Measurements from ENCODE around the gene CHST15. TPM values are rescaled to one million over a fixed set of nuclear protein-coding genes. Genes with fewer than 3 reads are reported as not detected.

CHST15 gene
- total RNA-seq, 4 donors from 2014 or later, result 16.8 to 75.6 (median 26.3) TPM

DNA sequence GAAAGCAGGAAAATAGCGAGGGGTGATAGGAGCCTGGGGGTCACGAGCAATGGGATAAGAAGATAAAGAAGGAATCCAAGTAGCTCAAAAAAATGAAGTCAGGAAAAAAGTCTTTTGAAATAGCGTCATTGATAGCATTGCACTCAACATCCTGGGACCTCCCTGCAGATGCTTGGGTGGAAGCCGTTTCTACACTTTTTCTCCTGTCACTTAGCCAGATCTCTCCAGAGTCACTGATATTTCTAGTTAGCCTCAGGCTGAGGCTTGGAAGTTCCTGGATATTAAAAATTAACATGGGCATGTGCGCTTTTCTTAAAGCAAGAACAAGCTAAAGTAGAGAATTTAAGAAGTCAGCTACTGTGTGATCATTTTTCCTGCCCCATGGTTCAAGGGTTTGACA lies 39.5 kb upstream of the CHST15 start:
- TF ChIP-seq, protein P1, sequence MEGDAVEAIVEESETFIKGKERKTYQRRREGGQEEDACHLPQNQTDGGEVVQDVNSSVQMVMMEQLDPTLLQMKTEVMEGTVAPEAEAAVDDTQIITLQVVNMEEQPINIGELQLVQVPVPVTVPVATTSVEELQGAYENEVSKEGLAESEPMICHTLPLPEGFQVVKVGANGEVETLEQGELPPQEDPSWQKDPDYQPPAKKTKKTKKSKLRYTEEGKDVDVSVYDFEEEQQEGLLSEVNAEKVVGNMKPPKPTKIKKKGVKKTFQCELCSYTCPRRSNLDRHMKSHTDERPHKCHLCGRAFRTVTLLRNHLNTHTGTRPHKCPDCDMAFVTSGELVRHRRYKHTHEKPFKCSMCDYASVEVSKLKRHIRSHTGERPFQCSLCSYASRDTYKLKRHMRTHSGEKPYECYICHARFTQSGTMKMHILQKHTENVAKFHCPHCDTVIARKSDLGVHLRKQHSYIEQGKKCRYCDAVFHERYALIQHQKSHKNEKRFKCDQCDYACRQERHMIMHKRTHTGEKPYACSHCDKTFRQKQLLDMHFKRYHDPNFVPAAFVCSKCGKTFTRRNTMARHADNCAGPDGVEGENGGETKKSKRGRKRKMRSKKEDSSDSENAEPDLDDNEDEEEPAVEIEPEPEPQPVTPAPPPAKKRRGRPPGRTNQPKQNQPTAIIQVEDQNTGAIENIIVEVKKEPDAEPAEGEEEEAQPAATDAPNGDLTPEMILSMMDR (IDR thresholded peaks at IDR 0.05; ENCODE audit: low read depth), result no peak

DNA sequence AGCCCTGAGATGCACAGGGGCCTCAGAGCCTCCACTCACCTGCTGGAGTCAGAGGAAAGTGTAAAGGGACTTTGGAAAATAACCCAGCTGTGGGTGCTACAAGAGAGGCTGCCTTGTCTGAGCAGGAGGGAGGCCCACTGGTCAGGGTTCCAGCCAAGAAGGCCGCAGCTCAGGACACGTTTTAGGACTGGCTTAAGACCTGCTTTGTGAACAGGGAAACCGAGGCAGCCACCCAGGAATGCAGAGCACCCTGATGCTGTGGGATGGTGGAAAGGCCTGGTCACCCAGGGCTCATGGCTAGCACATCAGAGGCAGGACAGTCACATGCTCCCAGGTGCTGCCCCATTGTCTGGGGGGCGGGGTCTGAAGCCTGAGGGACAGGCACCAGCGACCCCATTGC lies 38.9 kb upstream of the CHST15 start:
- TF ChIP-seq, protein P1 (IDR thresholded peaks at IDR 0.05; ENCODE audit: low read depth), result no peak

DNA sequence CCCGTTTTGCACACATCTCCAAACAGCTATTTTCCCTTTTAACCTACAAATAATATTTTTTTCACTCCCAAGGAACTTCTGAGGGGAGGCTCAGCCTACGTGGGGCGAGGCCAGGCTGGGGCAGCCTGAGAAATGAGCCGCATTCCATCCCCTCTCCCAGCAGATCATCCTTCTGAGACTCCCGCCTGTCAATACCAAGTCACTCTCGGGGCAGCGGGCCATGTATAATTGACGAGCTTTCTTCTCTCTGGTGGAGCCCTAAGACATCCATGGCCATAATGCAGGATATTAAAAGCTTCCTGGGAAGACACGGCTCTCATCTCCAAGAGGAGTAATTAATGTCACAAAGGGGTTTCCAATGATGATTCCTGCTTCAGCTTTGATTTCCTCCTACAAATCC lies 37.8 kb upstream of the CHST15 start:
- TF ChIP-seq, protein P1 (IDR thresholded peaks at IDR 0.05; ENCODE audit: low read depth), result no peak

DNA sequence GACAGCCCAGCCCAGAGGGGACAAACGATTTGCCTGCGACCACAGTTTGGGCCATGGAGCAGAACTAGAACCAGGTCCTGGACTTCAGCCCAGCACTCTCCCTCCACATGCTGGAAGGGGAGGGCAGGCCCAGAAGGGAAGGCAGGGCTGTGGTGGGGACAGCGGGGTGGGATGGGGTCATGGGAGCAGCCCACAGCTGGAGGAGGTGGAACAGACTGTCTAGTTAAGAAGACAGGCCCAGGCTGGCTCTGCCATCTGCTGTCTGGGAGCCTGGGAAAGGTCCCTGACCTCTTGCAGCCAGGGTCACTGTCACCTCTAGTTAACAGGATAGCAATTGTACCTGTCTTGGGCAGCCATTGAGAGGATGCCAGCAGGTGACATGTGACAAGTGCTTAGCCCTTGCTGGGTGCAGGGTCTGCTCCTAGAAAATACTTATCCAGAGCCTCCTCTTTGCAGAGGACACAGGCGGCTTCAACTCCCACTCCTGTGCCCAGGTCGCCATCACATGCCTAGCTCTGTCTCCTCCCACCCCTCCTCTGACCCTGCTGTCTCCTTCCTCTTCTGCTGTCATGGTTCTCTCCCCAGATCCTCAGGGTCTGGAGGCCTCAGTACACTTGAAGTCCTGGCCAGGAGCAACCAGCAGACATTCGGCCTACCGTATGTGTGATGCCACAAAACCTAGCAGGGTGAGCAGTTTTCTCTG lies 37.0 kb upstream of the CHST15 start:
- TF ChIP-seq, protein P1 (IDR thresholded peaks at IDR 0.05; ENCODE audit: low read depth), result no peak

DNA sequence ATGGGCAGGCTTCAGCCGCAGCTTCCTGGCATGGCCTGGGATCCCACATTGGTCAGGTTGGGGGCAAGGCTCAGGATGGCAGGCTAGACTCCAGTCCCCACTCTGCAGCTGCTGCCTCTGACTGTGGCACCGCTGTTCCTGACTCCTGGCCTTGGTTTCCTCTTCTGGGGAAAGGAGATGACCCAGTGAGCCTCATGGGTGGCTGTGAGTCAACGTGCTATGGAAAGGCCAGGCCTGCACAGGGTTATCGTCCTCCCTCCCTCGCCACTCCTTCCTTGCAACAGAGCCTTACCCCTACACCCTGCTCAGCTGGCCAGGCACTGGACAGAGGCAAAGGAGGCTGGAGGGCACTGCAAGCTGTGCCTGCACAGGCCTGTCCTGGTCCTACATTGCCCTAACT lies 36.1 kb upstream of the CHST15 start:
- TF ChIP-seq, protein P1 (IDR thresholded peaks at IDR 0.05; ENCODE audit: low read depth), result no peak

DNA sequence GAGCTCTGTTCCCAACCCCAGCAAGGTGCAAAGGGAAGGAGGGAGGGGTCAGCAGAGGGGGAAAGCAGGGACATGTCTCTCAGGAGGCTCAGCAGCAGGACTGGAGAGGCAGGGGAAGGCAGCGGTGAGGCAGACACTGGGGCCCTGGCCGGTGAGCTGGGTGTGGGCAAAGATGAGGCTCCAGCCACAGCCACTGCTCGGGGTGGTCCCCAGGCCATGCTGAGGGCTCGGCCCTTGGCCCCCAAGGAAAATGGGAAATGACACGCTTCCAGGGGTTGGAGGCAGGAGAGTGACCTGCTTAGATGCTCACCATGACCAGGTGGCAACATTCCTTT lies 35.4 kb upstream of the CHST15 start:
- TF ChIP-seq, protein P1 (IDR thresholded peaks at IDR 0.05; ENCODE audit: low read depth), result no peak

DNA sequence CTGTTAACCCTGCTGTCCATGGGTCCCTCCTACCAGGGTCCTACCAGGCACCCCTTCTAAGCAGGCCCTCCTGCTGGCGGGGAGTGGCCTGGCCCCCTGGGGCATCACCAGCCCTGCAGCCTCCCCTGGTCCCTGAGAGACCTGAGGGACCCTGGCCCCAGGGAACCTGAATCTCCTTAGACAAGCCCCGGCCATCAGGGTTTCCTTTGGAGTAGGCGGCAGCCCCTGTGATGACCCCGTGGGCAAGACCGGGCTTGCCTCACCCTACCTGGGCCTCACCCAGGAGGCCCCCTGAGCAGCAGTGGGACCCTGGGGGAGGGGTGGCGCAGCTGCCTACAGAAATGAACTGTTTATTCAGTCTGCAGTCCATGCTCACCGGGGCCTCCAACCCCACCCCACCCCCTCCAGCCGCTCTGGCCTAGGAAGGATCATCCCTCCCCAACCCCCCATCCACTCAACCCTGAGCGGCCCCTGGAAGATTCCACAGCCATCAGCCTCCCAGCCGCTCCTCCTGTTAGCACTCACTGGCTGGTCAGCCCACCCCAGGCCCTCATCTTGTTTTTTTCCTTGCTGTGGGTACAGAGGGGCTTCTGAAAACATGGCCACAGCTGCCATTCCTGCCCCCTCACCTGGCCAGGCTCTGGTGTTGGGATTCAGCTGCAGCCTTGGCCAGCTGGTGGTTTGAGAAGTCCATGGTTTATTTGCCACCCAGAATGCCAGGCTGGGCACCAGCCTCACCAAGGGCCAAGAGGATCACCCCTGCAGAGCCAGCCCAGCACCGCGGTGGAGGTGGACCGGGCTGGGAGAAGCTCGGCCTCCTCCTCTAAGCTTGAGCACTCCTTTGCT lies 34.8 kb upstream of the CHST15 start:
- TF ChIP-seq, protein P1 (IDR thresholded peaks at IDR 0.05; ENCODE audit: low read depth), result no peak

All from subcutaneous adipose tissue (tissue), 4 donors.